Endothelial cell of umbilical vein (primary cell): ENCODE results near the gene NUP214. TPM values are rescaled to one million over a fixed set of nuclear protein-coding genes. Genes with fewer than 3 reads are reported as not detected.

Experiments used
- BruUV-seq: library from RNA; stranded (reverse); fragments of 400-500 nt; replicated peaks from 2 replicates; lab custom pipeline; 2021; lab: Mats Ljungman, UMichigan
- CTCF ChIA-PET: fragments of 300-600, 350-600 bp; sonication (Branson Sonifier 250); formaldehyde crosslinking; loops from one replicate; lab custom pipeline; 2021; ENCODE audit warnings: antibody characterized with exemption, inconsistent platforms; lab: Charles Lee
- POLR2A ChIA-PET: fragments of 300-600, 350-600 bp; sonication (Branson Sonifier 250); formaldehyde crosslinking; loops from one replicate; lab custom pipeline; 2021; ENCODE audit warnings: antibody characterized with exemption, inconsistent platforms; lab: Charles Lee
- DNase-seq: peaks from one replicate; pipeline ENCODE4 v3.0.0-alpha.2; 2011; ENCODE audit warnings: low read depth, low spot score
- FAIRE-seq: peaks from 2 replicates; lab custom pipeline; 2011; peaks lifted over from hg19 to GRCh38; lab: Jason Lieb, UNC
- H2AFZ ChIP-seq: 2 replicates; pipeline ENCODE4 v1.6.0; 2012; ENCODE audit warnings: low read depth, low read length, control low read depth, inconsistent platforms
- H3K27ac ChIP-seq: 2 replicates; pipeline ENCODE4 v1.5.1; 2011; ENCODE audit warnings: low read depth, mild to moderate bottlenecking, control low read depth, low read length, moderate library complexity; ENCODE audit not compliant: insufficient read depth
- H3K27me3 ChIP-seq, 2 experiments: 2 replicates each; pipeline versions ENCODE4 v1.6.0 to v1.6.1; 2011; ENCODE audit warnings: low read length in 2 of 2, mixed read lengths in 1 of 2; ENCODE audit not compliant: control insufficient read depth in 2 of 2, insufficient read depth in 2 of 2
- H3K36me3 ChIP-seq, 2 experiments: 2 replicates in 1 of 2; 3 replicates in 1 of 2; pipeline ENCODE4 v1.5.1; 2011; ENCODE audit warnings: low read length in 2 of 2, mild to moderate bottlenecking in 1 of 2, moderate library complexity in 1 of 2; ENCODE audit not compliant: control insufficient read depth in 2 of 2, insufficient read depth in 2 of 2; ENCODE audit errors: extremely low read depth in 1 of 2
- H3K4me1 ChIP-seq: 3 replicates; pipeline ENCODE4 v1.5.1; 2011; ENCODE audit warnings: mild to moderate bottlenecking, low read length; ENCODE audit not compliant: control insufficient read depth, insufficient read depth; ENCODE audit errors: extremely low read depth
- H3K4me2 ChIP-seq: 2 replicates; pipeline ENCODE4 v1.6.1; 2011; ENCODE audit warnings: low read length, control low read depth, mixed read lengths; ENCODE audit not compliant: insufficient read depth
- H3K4me3 ChIP-seq, 3 experiments: fragments of 200-600 bp in 1 of 3; sonication (generic), shearing (Covaris generic) in 1 of 3; replicated peaks in 1 of 3; 2 replicates each; pipeline ENCODE4 v1.5.1; 2011 to 2016; ENCODE audit warnings: control low read depth in 3 of 3, low read length in 3 of 3, mild to moderate bottlenecking in 2 of 3, inconsistent platforms in 1 of 3, low read depth in 1 of 3, moderate library complexity in 1 of 3; ENCODE audit not compliant: insufficient read depth in 1 of 3
- H3K79me2 ChIP-seq: 2 replicates; pipeline ENCODE4 v1.6.0; 2012; ENCODE audit warnings: low read length, inconsistent platforms; ENCODE audit not compliant: control insufficient read depth, insufficient read depth
- H3K9ac ChIP-seq: replicated peaks from 2 replicates; pipeline ENCODE3; 2011; ENCODE audit warnings: low read length, control low read depth; ENCODE audit not compliant: insufficient read depth; ENCODE audit errors: extremely low read depth
- H3K9me1 ChIP-seq: replicated peaks from 3 replicates; pipeline ENCODE4 v1.6.0; 2011; ENCODE audit warnings: mild to moderate bottlenecking, low read length; ENCODE audit not compliant: control insufficient read depth, insufficient read depth; ENCODE audit errors: extremely low read depth
- H3K9me3 ChIP-seq: replicated peaks from 2 replicates; pipeline ENCODE4 v1.5.1; 2012; ENCODE audit warnings: low read length, inconsistent platforms; ENCODE audit not compliant: control insufficient read depth, insufficient read depth
- H4K20me1 ChIP-seq: replicated peaks from 2 replicates; pipeline ENCODE3; 2011; ENCODE audit warnings: mild to moderate bottlenecking, low read length; ENCODE audit not compliant: control insufficient read depth, insufficient read depth; ENCODE audit errors: extremely low read depth
- EZH2 ChIP-seq: IDR thresholded peaks from 2 replicates; pipeline ENCODE4 v1.6.1; 2012; ENCODE audit warnings: borderline replicate concordance, low read depth, mild to moderate bottlenecking, moderate library complexity, low read length, inconsistent platforms; ENCODE audit not compliant: severe bottlenecking
- FOS ChIP-seq: IDR thresholded peaks from 2 replicates; pipeline ENCODE4 v1.6.1; 2011; ENCODE audit warnings: mild to moderate bottlenecking, low read length, moderate library complexity, borderline replicate concordance; ENCODE audit not compliant: insufficient read depth
- GATA2 ChIP-seq: IDR thresholded peaks from 2 replicates; pipeline ENCODE4 v1.7.0; 2011; ENCODE audit warnings: low read depth, mild to moderate bottlenecking, moderate library complexity, mixed read lengths, low read length; ENCODE audit not compliant: insufficient read length, insufficient read depth
- JUN ChIP-seq: IDR thresholded peaks from 2 replicates; pipeline ENCODE4 v1.6.1; 2011; ENCODE audit warnings: borderline replicate concordance, low read depth; ENCODE audit not compliant: insufficient read length, insufficient read depth
- MYC ChIP-seq: IDR thresholded peaks from one replicate; pipeline ENCODE4 v1.6.1; 2011; ENCODE audit warnings: mild to moderate bottlenecking, low read depth, low read length
- POLR2A ChIP-seq: IDR thresholded peaks from 2 replicates; pipeline ENCODE4 v1.6.1; 2012; ENCODE audit warnings: low read depth, mild to moderate bottlenecking, control low read depth, low read length
- POLR2AphosphoS5 ChIP-seq: IDR thresholded peaks from 2 replicates; pipeline ENCODE4 v1.6.1; 2012; ENCODE audit warnings: low read depth, mild to moderate bottlenecking, control low read depth, low read length, moderate library complexity; ENCODE audit not compliant: insufficient read depth
- dilution Hi-C: fragments of 300-500 bp; cut with MboI; formaldehyde crosslinking; loops from one replicate; pipeline ENCODE4 v1.15.0; 2019; ENCODE audit warnings: low sequenced_read_pairs; ENCODE audit not compliant: extremely low pct_ligation_motif_present
- intact Hi-C: fragments of 100-400 bp; cut with micrococcal nuclease; formaldehyde crosslinking; loops from one replicate; pipeline ENCODE4 v1.10.0; 2022
- polyA plus RNA-seq, 4 experiments: library from polyadenylated mRNA; depleted of rRNA in 3 of 4; stranded (reverse) in 3 of 4; unstranded in 1 of 4; fragments of >200 nt; gene quantifications; 2 replicates each; pipeline versions ENCODE4 v1.2.1 to v1.2.3, GENCODE V29; 2011 to 2012; ENCODE audit warnings: missing spikeins in 1 of 4
- total RNA-seq: library from RNA; stranded (reverse); gene quantifications from 2 replicates; pipeline ENCODE4 v1.2.3, GENCODE V29; 2021
- TF ChIP-seq, protein P1 (sequence below): IDR thresholded peaks from 2 replicates; pipeline ENCODE4 v1.6.1; 2011; ENCODE audit not compliant: insufficient read depth, insufficient read length
- TF ChIP-seq, protein P2 (sequence below), 2 donors: IDR thresholded peaks; 1 replicate in 1 of 2; 2 replicates in 1 of 2; pipeline ENCODE4 v1.5.1; 2011; ENCODE audit warnings: low read length in 2 of 2, mild to moderate bottlenecking in 2 of 2, moderate library complexity in 2 of 2, control low read depth in 1 of 2, inconsistent platforms in 1 of 2, low read depth in 1 of 2; ENCODE audit not compliant: insufficient read depth in 1 of 2; ENCODE audit errors: extremely low read depth in 1 of 2

Gene NUP214
- total and polyA plus RNA-seq, 2 donors (not counting 3 experiments of a cell fraction or from before 2014, with no cell fraction given), result 28.7 to 65.9 TPM

DNA sequence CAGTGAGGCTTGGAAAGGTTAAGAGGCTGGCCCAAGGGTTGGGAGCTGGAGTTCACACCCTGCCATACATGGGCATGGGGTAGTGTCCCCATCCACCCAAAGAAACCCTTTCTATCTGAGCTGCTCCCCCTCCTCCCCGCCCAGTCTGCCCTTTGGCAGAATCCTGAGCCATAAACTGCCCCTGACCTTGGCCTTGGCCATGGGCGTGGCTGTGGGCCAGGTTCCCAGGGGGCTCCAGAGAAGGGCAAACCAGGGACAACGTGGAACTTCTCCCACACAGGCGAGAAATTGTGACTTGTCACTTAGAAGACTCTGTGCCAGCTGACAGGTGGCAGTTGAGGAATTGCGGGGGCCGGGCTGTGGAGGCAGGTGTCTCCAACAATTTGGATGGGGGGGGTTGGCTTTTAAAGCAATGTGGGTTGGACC lies 146.1 kb downstream of the NUP214 start:
- H3K4me1 ChIP-seq, result peaks cover 57% of the 10 kb centered on the region
- intact Hi-C loops (no loop called here), dilution Hi-C loops (no loop called here)

More for the DNA sequence above, 146.1 kb downstream of the NUP214 start:
- H2AFZ ChIP-seq, result no peak overlapping the region
- H3K4me2 ChIP-seq, result no peak overlapping the region
- ChIA-PET CTCF (interaction anchor here (1.4 to 3.0 kb wide), 3 partner anchors 14 to 65 kb away, joined by 9 to 11 read pairs (median 10); no protein-coding TSS in a partner anchor), POLR2A (interaction anchor here (0.8 kb wide), 1 partner anchor 57 kb away, joined by 4 read pairs; no protein-coding TSS in a partner anchor)
- peaks cover 0 to 5% of the 10 kb centered on the region in 2 experiments for H3K36me3 ChIP-seq
- H3K9me3 ChIP-seq, result no peaks in the 10 kb centered on the region
- H3K79me2 ChIP-seq, result peaks cover 54% of the 10 kb centered on the region
- no peak for TF ChIP-seq JUN
- no peak for TF ChIP-seq POLR2A
- TF ChIP-seq, protein P1, sequence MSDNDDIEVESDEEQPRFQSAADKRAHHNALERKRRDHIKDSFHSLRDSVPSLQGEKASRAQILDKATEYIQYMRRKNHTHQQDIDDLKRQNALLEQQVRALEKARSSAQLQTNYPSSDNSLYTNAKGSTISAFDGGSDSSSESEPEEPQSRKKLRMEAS, result no peak
- no peak for TF ChIP-seq FOS
- no peak for TF ChIP-seq EZH2
- TF ChIP-seq, protein P2, sequence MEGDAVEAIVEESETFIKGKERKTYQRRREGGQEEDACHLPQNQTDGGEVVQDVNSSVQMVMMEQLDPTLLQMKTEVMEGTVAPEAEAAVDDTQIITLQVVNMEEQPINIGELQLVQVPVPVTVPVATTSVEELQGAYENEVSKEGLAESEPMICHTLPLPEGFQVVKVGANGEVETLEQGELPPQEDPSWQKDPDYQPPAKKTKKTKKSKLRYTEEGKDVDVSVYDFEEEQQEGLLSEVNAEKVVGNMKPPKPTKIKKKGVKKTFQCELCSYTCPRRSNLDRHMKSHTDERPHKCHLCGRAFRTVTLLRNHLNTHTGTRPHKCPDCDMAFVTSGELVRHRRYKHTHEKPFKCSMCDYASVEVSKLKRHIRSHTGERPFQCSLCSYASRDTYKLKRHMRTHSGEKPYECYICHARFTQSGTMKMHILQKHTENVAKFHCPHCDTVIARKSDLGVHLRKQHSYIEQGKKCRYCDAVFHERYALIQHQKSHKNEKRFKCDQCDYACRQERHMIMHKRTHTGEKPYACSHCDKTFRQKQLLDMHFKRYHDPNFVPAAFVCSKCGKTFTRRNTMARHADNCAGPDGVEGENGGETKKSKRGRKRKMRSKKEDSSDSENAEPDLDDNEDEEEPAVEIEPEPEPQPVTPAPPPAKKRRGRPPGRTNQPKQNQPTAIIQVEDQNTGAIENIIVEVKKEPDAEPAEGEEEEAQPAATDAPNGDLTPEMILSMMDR (IDR thresholded peaks at IDR 0.05; ENCODE audit: extremely low read depth in 1 of 2, insufficient read depth in 1 of 2, low read depth in 1 of 2, low read length in 2 of 2), result no peak
- no peak for TF ChIP-seq MYC
- no peak for TF ChIP-seq GATA2
- no peak for TF ChIP-seq POLR2AphosphoS5
- H3K9ac ChIP-seq, result no peak overlapping the region
- H3K27me3 ChIP-seq, result no peaks in the 10 kb centered on the region
- H3K4me3 ChIP-seq, result no peak overlapping the region
- no peak for DNase-seq
- no peaks in the 10 kb centered on the region for H3K9me1 ChIP-seq
- FAIRE-seq, result no peak
- BruUV-seq, result no TSS peak
- H4K20me1 ChIP-seq, result no peaks in the 10 kb centered on the region
- H3K27ac ChIP-seq, result peak overlapping the region; percentile 67
